Panc1 (cell line): ENCODE measurements around the gene GREB1. TPM values are rescaled to one million over a fixed set of nuclear protein-coding genes. Genes with fewer than 3 reads are reported as not detected.

Source experiments
- ATAC-seq: fragments of 200-7000 bp; cut with Tn5 transposase; 2 replicates; pipeline ENCODE4 v1.9.1; 2020; ENCODE audit warnings: mild to moderate bottlenecking, moderate library complexity
- BruUV-seq: library from RNA; stranded (reverse); fragments of 400-500 nt; replicated peaks from 2 replicates; lab custom pipeline; 2021; lab: Mats Ljungman, UMichigan
- CTCF ChIA-PET: fragments of 300-600 bp; sonication (Branson Sonifier 250); formaldehyde crosslinking; loops from one replicate; lab custom pipeline; 2022; ENCODE audit warnings: antibody characterized with exemption; lab: Charles Lee
- POLR2A ChIA-PET: fragments of 300-600 bp; sonication (Branson Sonifier 250); formaldehyde crosslinking; loops from one replicate; lab custom pipeline; 2022; ENCODE audit warnings: antibody characterized with exemption; lab: Charles Lee
- DNase-seq: peaks from one replicate; pipeline ENCODE4 v3.0.0-alpha.2; 2010; ENCODE audit warnings: low read depth, low spot score
- H3K27ac ChIP-seq: 2 replicates; pipeline ENCODE4 v1.5.1; 2011; ENCODE audit warnings: mild to moderate bottlenecking, low read length, inconsistent platforms
- H3K27me3 ChIP-seq: fragments of 200-500 bp; sonication (Bioruptor generic); 2 replicates; pipeline ENCODE4 v1.6.0; 2014; ENCODE audit warnings: low read length, inconsistent platforms; ENCODE audit not compliant: control insufficient read depth, insufficient read depth
- H3K36me3 ChIP-seq: fragments of 200-500 bp; sonication (Bioruptor generic); 2 replicates; pipeline ENCODE4 v1.5.1; 2014; ENCODE audit warnings: inconsistent platforms, mild to moderate bottlenecking, low read length, moderate library complexity; ENCODE audit not compliant: control insufficient read depth, insufficient read depth
- H3K4me1 ChIP-seq: 2 replicates; pipeline ENCODE4 v1.5.1; 2011; ENCODE audit warnings: inconsistent platforms, mild to moderate bottlenecking, low read length, moderate library complexity; ENCODE audit not compliant: control insufficient read depth, insufficient read depth
- H3K4me3 ChIP-seq, 2 experiments: 2 replicates each; pipeline ENCODE4 v1.5.1; 2011 to 2012; ENCODE audit warnings: low read depth in 2 of 2, low read length in 2 of 2, mild to moderate bottlenecking in 2 of 2, inconsistent platforms in 1 of 2, moderate library complexity in 1 of 2
- H3K9me3 ChIP-seq: fragments of 200-500 bp; sonication (Bioruptor generic); 2 replicates; pipeline ENCODE4 v1.5.1; 2014; ENCODE audit warnings: low read depth, mild to moderate bottlenecking, inconsistent platforms, low read length, moderate library complexity; ENCODE audit not compliant: control insufficient read depth, insufficient read depth
- CTCF ChIP-seq: fragments of 450-650 bp; IDR thresholded peaks from 2 replicates; pipeline ENCODE4 v1.5.1; 2017; ENCODE audit warnings: mild to moderate bottlenecking
- POLR2AphosphoS5 ChIP-seq: IDR thresholded peaks from 2 replicates; pipeline ENCODE4 v1.6.1; 2012; ENCODE audit warnings: mild to moderate bottlenecking, low read depth, low read length, moderate library complexity
- REST ChIP-seq, 2 experiments: IDR thresholded peaks; 2 replicates each; pipeline ENCODE4 v1.6.1; 2011 to 2012; ENCODE audit warnings: low read depth in 2 of 2, control low read depth in 1 of 2, low read length in 1 of 2, mild to moderate bottlenecking in 1 of 2, moderate library complexity in 1 of 2; ENCODE audit not compliant: insufficient read depth in 1 of 2
- SIN3A ChIP-seq: IDR thresholded peaks from 2 replicates; pipeline ENCODE4 v1.6.1; 2012; ENCODE audit warnings: low read depth, mild to moderate bottlenecking, low read length, moderate library complexity, borderline replicate concordance; ENCODE audit not compliant: insufficient read depth
- TCF7L2 ChIP-seq: IDR thresholded peaks from 2 replicates; pipeline ENCODE4 v1.6.1; 2011; ENCODE audit warnings: mild to moderate bottlenecking, low read depth, low read length, inconsistent platforms
- in situ Hi-C: cut with HindIII; loops from 2 replicates; pipeline ENCODE4 v1.10.0; 2016; ENCODE audit warnings: low sequenced_read_pairs, low pct_unique_long_range_greater_than_20kb
- intact Hi-C: fragments of 100-400 bp; cut with micrococcal nuclease; formaldehyde crosslinking; loops from one replicate; pipeline ENCODE4 v1.10.0; 2022; ENCODE audit not compliant: unreplicated experiment
- total RNA-seq: library from RNA; stranded (reverse); gene quantifications from one replicate; pipeline ENCODE4 v1.2.1, GENCODE V29; 2021; ENCODE audit not compliant: unreplicated experiment

GREB1 gene
- total RNA-seq, 1 experiment from 2014 or later, result 0.90 TPM

GRCh38 chr2:11492720-11493119, 41.1 kb upstream of the GREB1 start:
- DNase-seq (no peak), ATAC-seq (no peak)
- no TSS peak for BruUV-seq
- CTCF ChIA-PET, result no interaction called here
- Histone ChIP-seq H3K4me3 (no peak overlapping the region), H3K27ac (no peak overlapping the region), H3K4me1 (no peaks in the 10 kb centered on the region), H3K9me3 (no peaks in the 10 kb centered on the region), H3K36me3 (no peaks in the 10 kb centered on the region), H3K27me3 (no peaks in the 10 kb centered on the region; the same call in 1 of the 2 replicates)
- in situ Hi-C loops (no loop called here), intact Hi-C loops (no loop called here)
- POLR2A ChIA-PET, result no interaction called here
- TF ChIP-seq CTCF, result no peak
- TF ChIP-seq POLR2AphosphoS5, result no peak
- no peak for TF ChIP-seq SIN3A
- TF ChIP-seq REST (IDR thresholded peaks at IDR 0.05; ENCODE audit: insufficient read depth in 1 of 2, low read depth in 2 of 2, low read length in 1 of 2), result no peak
- TF ChIP-seq TCF7L2, result no peak

- Histone ChIP-seq H3K36me3 (no peaks in the 10 kb centered on the region), H3K9me3 (no peaks in the 10 kb centered on the region), H3K27me3 (no peaks in the 10 kb centered on the region; the same call in 1 of the 2 replicates), H3K4me1 (no peaks in the 10 kb centered on the region), H3K4me3 (no peak overlapping the region), H3K27ac (no peak overlapping the region)
- BruUV-seq, result no TSS peak
- ATAC-seq (no peak), DNase-seq (no peak)
- POLR2A ChIA-PET, result no interaction called here
- intact Hi-C loops (no loop called here), in situ Hi-C loops (no loop called here)
- no peak for TF ChIP-seq POLR2AphosphoS5
- no peak for TF ChIP-seq SIN3A
- TF ChIP-seq REST (IDR thresholded peaks at IDR 0.05; ENCODE audit: insufficient read depth in 1 of 2, low read depth in 2 of 2, low read length in 1 of 2), result no peak
- no peak for TF ChIP-seq TCF7L2
- TF ChIP-seq CTCF, result no peak
- CTCF ChIA-PET, result no interaction called here
These were observed 40.6 kb upstream of the GREB1 start for GRCh38 chr2:11493282-11493681.
